Measurements from ENCODE around the gene RNF182.
"Not testable (repeated sequence)": the region's sequence is repeated elsewhere in the genome, so short reads cannot be mapped to it uniquely, and the experiment has no call there.

RNF182 gene

DNA sequence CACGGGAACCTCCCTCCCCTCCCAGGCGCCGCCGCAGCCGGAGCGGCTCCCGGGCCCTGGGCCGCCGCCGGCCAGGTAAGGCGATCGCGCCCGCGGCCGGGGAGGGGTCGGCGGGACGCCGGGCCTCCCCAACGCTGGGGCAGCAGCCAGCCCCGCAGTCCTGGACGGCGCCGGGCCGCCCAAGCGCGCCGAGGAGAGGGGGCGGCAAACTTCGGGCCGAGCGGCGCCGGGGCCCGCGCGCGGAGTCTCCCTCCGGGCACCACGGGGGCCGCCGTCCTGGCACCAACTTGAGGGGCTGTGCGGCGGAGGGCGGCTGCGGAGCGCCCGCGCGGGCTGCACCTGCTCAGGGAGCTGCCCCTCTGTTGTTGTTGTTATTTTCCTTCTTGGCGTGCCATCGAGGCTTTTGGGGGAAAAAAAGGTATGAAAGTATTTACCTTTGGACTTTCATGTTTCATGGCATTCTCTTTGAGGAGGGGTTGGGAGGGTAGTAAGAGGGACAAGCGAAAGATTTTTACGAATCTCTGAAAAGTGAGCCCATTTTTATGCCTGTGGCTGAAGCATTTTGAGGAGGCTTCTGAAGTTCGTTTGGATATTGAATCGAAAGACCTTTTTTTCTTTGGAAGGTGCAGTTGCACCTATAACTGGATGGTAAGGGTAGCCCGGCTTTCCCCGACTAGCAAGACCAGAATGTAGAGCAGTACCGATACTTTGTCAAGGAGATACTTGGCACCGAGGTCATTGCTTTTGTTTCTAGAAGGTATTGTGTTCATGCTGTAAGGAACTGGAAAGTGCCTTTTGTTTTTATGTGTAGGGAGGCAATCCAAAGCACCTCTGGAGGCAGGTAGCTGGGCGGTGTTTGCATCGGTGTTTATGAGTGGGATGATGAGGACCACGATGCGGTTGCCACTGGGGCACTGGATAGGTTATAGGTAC lies at the start of gene RNF182:
Gene RNF182, plus strand, starts transcription at position 4 of the 933 bp plus-strand sequence. CDS start 52,168 bp downstream, outside the sequence.
- DNase-seq (ENCODE audit: low spot score), result no peak

GRCh38 chr6:13877051-13877450 lies 47.7 kb upstream of the RNF182 start:
- DNase-seq (ENCODE audit: low spot score), result no peak

DNA sequence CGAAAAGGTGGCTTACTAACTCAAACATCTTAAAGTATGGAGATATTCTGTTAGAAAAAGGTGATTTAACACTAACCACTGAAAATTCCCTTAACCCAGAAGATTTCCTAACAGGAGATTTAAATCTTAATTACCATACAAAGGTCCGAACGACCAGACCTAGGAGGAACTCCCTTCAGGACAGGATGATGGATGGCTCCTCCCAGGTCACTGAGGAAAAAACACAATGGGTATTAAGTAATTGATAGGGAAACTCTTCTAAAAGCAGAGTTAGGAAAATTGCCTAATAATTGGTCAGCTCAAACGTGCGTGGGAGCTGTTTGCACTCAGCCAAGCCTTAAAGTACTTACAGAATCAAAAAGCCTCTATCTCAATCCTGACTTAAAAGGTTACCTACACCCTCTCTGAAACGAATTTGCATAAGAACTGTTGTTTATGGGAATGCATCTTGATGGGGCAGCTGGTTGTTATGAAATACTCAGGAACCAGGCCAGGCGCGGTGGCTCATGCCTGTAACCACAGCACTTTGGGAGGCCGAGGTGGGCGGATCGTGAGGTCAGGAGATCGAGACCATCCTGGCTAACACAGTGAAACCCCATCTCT lies 44.6 kb upstream of the RNF182 start:
- not testable (repeated sequence) for DNase-seq (ENCODE audit: low spot score)

- DNase-seq (ENCODE audit: low spot score), result no peak
Observed at GRCh38 chr6:13881621-13882165, 43.1 kb upstream of the RNF182 start.

DNA sequence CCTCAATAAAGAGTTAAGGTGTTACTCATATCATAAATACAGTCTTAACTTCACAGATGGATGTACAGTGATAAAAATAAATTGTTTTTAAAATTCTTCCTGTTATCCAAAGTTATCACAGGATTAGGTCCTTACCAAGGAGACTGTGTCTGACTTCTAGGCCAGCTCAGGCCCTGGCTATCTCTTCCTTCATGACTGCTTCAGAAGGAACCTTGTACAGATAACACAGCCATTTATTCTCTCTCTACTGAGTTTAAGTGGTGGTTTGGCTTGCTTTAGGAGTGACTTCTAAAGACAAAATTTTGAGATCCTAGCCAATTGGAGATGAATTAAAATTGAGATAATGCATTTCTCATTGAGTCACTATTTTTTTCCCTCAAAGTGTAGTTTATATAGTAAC lies 40.8 kb upstream of the RNF182 start:
- no peak for DNase-seq (ENCODE audit: low spot score)

GRCh38 chr6:13884397-13884796 lies 40.4 kb upstream of the RNF182 start:
- no peak for DNase-seq (ENCODE audit: low spot score)

- no peak for DNase-seq (ENCODE audit: low spot score)
Observed at GRCh38 chr6:13885601-13886000, 39.2 kb upstream of the RNF182 start.

- DNase-seq (ENCODE audit: low spot score), result no peak
Observed at GRCh38 chr6:13886949-13887348, 37.8 kb upstream of the RNF182 start.

- no peak for DNase-seq (ENCODE audit: low spot score)
Observed at GRCh38 chr6:13892017-13892645, 32.6 kb upstream of the RNF182 start.

GRCh38 chr6:13902922-13903321 lies 21.8 kb upstream of the RNF182 start:
- no peak for DNase-seq (ENCODE audit: low spot score)

GRCh38 chr6:13903364-13903763 lies 21.4 kb upstream of the RNF182 start:
- no peak for DNase-seq (ENCODE audit: low spot score)

DNA sequence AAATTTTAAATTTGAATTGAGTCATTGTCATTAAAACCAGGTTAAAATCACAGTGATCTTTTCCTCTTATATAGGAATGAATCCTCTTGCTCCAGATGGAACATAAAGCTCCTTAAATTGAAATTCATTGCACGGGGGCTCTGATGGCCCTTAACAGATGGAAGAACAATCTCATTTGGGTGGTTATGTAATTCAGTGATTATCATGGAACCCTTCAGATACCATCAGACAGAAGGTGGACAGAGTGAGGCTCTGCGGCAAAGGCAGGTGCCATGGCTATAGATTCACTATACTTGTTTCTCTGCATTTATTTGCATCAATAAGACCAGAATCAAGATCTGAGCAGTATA lies 17.8 kb upstream of the RNF182 start:
- no peak for DNase-seq (ENCODE audit: low spot score)

DNA sequence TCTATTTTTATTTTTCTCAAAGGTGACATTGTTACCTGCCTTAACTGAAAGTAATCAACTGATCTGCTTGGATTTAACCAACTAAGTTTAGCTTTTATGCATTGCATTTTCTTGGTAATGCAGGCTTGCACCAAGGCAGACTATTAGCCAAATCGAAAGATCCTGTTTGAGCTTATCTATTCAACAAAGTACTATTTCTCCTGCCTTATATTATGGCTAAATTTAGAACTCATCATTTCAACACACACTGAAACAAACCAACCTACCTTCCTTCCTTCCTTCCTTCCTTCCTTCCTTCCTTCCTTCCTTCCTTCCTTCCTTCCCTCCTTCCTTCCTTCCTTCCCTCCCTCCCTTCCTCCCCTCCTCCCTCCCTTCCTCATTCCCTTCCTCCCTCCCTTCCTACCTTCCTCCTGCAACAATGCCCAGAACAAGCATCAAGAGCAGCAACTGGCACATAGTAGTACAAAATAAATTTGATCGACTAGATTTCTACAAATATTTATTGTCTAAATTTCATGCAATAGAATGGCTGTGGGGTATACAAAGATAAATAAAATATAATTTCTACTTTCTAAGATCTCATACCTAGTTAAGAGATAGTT lies 17.0 kb upstream of the RNF182 start:
- no peak for DNase-seq (ENCODE audit: low spot score)

- peak; percentile 64 for DNase-seq (ENCODE audit: low spot score)
Observed at GRCh38 chr6:13908955-13909381, 15.8 kb upstream of the RNF182 start.

DNA sequence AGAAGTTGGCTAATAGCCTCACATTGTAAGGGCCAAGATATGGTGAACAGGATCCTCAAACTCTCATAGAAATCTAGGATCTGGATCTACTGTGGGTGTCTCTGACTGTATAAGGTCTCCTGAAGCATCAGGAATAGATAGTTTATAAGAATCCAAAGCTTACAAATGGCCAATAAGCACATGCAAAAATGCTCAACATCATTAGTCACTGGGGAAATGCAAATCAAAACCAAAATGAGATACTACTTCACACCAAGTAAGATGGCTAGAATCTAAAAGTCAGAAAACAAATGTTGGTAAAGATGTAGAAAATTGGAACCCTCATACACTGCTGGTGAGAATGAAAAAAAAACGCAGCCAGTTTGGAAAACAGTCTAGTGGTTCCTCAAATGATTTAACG lies 14.3 kb upstream of the RNF182 start:
- DNase-seq (ENCODE audit: low spot score), result no peak

DNA sequence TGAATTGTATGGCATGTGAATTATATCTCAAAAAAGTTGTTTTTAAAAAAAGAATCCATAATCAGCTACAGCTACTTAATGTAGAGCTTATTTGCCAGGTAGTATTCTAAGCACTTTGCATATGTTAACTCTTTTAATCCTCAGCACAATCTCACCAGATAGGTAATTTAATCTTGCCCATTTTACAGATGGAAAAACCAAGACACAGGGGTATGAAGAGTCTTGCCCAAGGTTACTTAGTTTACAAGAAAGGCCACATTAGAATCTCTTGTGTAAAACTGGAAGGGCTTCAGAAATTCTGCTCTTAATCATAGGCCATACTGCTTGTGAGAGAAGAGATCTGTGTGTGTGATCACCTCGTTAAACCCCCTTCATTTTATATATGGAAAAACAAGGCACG lies 13.4 kb upstream of the RNF182 start:
- no peak for DNase-seq (ENCODE audit: low spot score)

- no peak for DNase-seq (ENCODE audit: low spot score)
Observed at GRCh38 chr6:13913226-13914001, 11.3 kb upstream of the RNF182 start.

DNA sequence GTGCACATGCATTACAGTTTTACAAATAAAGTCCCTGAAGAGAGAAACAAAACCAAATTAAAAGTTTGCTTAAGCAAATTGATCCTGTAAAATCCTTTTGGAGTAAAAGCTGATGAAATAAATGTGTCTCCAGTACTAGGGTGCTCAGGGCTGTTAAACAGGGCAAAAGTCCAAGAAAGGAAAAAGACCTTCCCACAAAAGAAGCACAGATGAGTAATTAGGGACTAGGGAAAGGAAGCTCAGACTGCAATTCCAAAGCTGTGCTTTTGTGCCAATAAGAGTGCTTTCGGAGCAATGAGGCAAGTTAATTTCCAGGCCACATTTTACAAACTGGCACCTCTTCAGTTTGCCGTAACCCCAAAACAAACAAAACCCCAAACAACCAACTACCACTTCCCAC lies 10.4 kb upstream of the RNF182 start:
- no peak for DNase-seq (ENCODE audit: low spot score)

GRCh38 chr6:13915561-13916229 lies 9.1 kb upstream of the RNF182 start:
- no peak for DNase-seq (ENCODE audit: low spot score)

- DNase-seq (ENCODE audit: low spot score), result no peak
Observed at GRCh38 chr6:13916230-13916944, 8.4 kb upstream of the RNF182 start.

Measured in CD4-positive, alpha-beta T cell treated with Interleukin-2 at 100 ng/mL for 4 hours (primary cell).